K562 (cell line): ENCODE data around the gene SOX15. TPM values are rescaled to one million over a fixed set of nuclear protein-coding genes. Genes with fewer than 3 reads are reported as not detected.
A peak's percentile ranks its signal among the peaks of the same experiment; 100 is the strongest.

Experiments used
- CXXC5 ChIP-seq: fragments of 250-450 bp; sonication (Bioruptor Pico); IDR thresholded peaks from 2 replicates; pipeline ENCODE4 v1.8.0; 2022; ENCODE audit warnings: inconsistent platforms, mild to moderate bottlenecking, moderate library complexity
- FUS ChIP-seq: fragments of 200-400 bp; formaldehyde crosslinking; optimal IDR thresholded peaks from 2 replicates; pipeline ENCODE3; 2017; ENCODE audit warnings: low read depth, low read length
- GABPA ChIP-seq: fragments of 200-800 bp; sonication (Bioruptor generic); conservative IDR thresholded peaks from 2 replicates; pipeline ENCODE4 v1.6.1; 2016; ENCODE audit warnings: low read depth, missing genetic modification characterization, missing compliant biosample characterization
- HDAC1 ChIP-seq, 2 experiments: fragments of 450-650 bp; IDR thresholded peaks; 2 replicates each; pipeline ENCODE4 v1.6.1; 2016 to 2017; ENCODE audit warnings: inconsistent platforms in 1 of 2, mild to moderate bottlenecking in 1 of 2, moderate library complexity in 1 of 2
- ILF3 ChIP-seq: fragments of 450-650 bp; IDR thresholded peaks from 2 replicates; pipeline ENCODE4 v1.6.1; 2018; ENCODE audit warnings: antibody characterized with exemption, mild to moderate bottlenecking, moderate library complexity, borderline replicate concordance
- MECOM ChIP-seq: fragments of 250-450 bp; sonication (Bioruptor Pico); IDR thresholded peaks from 2 replicates; pipeline ENCODE4 v1.8.0; 2022; ENCODE audit warnings: inconsistent platforms
- MTF1 ChIP-seq: fragments of 250-450 bp; sonication (Bioruptor Pico); IDR thresholded peaks from 2 replicates; pipeline ENCODE4 v1.9.0; 2021; ENCODE audit warnings: moderate library complexity, mild to moderate bottlenecking, inconsistent platforms, borderline replicate concordance
- NRF1 ChIP-seq, 2 experiments: fragments of 450-650 bp; IDR thresholded peaks in 1 of 2; conservative IDR thresholded peaks in 1 of 2; 2 replicates each; pipeline ENCODE4 v1.6.1; 2014; ENCODE audit warnings: mild to moderate bottlenecking in 2 of 2
- PTBP1 ChIP-seq: fragments of 200-400 bp; formaldehyde crosslinking; IDR thresholded peaks from 2 replicates; pipeline ENCODE4 v1.6.1; 2017; ENCODE audit warnings: low read depth, low read length
- RCOR1 ChIP-seq, 2 experiments: IDR thresholded peaks; 2 replicates each; pipeline ENCODE4 v1.6.1; 2012; ENCODE audit warnings: low read depth in 2 of 2, low read length in 2 of 2, borderline replicate concordance in 1 of 2, improper control_type of control experiment in 1 of 2
- SAP30 ChIP-seq: fragments of 200-600 bp; sonication (generic); IDR thresholded peaks from 2 replicates; pipeline ENCODE4 v1.6.1; 2012; ENCODE audit warnings: borderline replicate concordance, low read depth, mild to moderate bottlenecking, moderate library complexity, low read length, control low read depth, inconsistent platforms; ENCODE audit not compliant: insufficient read depth, poor library complexity, severe bottlenecking
- TCF7L2 ChIP-seq: fragments of 150-350 bp; IDR thresholded peaks from 2 replicates; pipeline ENCODE4 v1.6.1; 2016; ENCODE audit warnings: low read depth, mild to moderate bottlenecking, low read length, moderate library complexity
- ZNF146 ChIP-seq: IDR thresholded peaks from one replicate; pipeline ENCODE4 v1.6.1; 2018; ENCODE audit warnings: missing compliant biosample characterization; ENCODE audit not compliant: unreplicated experiment
- ZNF217 ChIP-seq: sonication (generic); formaldehyde crosslinking; IDR thresholded peaks from 2 replicates; pipeline ENCODE4 v1.8.0; 2022; ENCODE audit warnings: mild to moderate bottlenecking, missing genetic modification reagents
- ZNF583 ChIP-seq: fragments of 250-450 bp; sonication (Bioruptor Pico); IDR thresholded peaks from 2 replicates; pipeline ENCODE4 v1.4.0; 2020
- polyA plus RNA-seq, 8 experiments: library from polyadenylated mRNA; depleted of rRNA in 4 of 8; stranded (reverse) in 5 of 8; unstranded in 3 of 8; fragments of >200 nt; fragmentation: Nextera tagmentation in 2 of 8; fragmentation: Illumina TruSeq in 1 of 8; extraction: Ambion mirVana in 2 of 8; extraction: Trizol in 1 of 8; gene quantifications; 2 replicates each; pipeline versions ENCODE4 v1.2.1 to v1.2.3, GENCODE V29; 2011 to 2014; ENCODE audit warnings: inconsistent platforms in 1 of 8, missing spikeins in 1 of 8
- total RNA-seq, 7 experiments: library from RNA; depleted of rRNA in 6 of 7; stranded (reverse); fragments of >200 nt in 6 of 7; fragmentation: Illumina TruSeq in 2 of 7; extraction: Trizol in 2 of 7; gene quantifications; 2 replicates each; pipeline versions ENCODE4 v1.2.1 to v1.2.3, GENCODE V29; 2011 to 2021; ENCODE audit warnings: low replicate concordance in 1 of 7
- TF ChIP-seq, protein P1 (sequence below): fragments of 450-650 bp; IDR thresholded peaks from 2 replicates; pipeline ENCODE4 v1.6.1; 2016; ENCODE audit warnings: borderline replicate concordance
- TF ChIP-seq, protein P2 (sequence below): fragments of 450-650 bp; formaldehyde crosslinking; IDR thresholded peaks from 2 replicates; pipeline ENCODE4 v1.4.0; 2022; ENCODE audit warnings: mild to moderate bottlenecking, moderate library complexity
- TF ChIP-seq, protein P3 (sequence below), 2 experiments: fragments of 450-650 bp; IDR thresholded peaks; 2 replicates each; pipeline ENCODE4 v1.6.1; 2016
- TF ChIP-seq, protein P4 (sequence below): conservative IDR thresholded peaks from 2 replicates; pipeline ENCODE4 v1.6.1; 2011; ENCODE audit warnings: low read depth, mild to moderate bottlenecking, low read length; ENCODE audit not compliant: control insufficient read depth
- TF ChIP-seq, protein P5 (sequence below), 2 experiments: fragments of 450-650 bp in 1 of 2; sonication (generic) in 1 of 2; formaldehyde crosslinking in 1 of 2; IDR thresholded peaks in 1 of 2; conservative IDR thresholded peaks in 1 of 2; 2 replicates each; pipeline versions ENCODE4 v1.6.1 to v1.8.1; 2016 to 2023; ENCODE audit warnings: mild to moderate bottlenecking in 2 of 2, moderate library complexity in 2 of 2, inconsistent platforms in 1 of 2, missing genetic modification reagents in 1 of 2

The SOX15 gene
- total and polyA plus RNA-seq, 9 of the 15 experiments (the other 6 are each of a cell fraction or from before 2014, with no cell fraction given), result 0.07 to 0.33 (median 0.19) TPM; not detected in 5

DNA sequence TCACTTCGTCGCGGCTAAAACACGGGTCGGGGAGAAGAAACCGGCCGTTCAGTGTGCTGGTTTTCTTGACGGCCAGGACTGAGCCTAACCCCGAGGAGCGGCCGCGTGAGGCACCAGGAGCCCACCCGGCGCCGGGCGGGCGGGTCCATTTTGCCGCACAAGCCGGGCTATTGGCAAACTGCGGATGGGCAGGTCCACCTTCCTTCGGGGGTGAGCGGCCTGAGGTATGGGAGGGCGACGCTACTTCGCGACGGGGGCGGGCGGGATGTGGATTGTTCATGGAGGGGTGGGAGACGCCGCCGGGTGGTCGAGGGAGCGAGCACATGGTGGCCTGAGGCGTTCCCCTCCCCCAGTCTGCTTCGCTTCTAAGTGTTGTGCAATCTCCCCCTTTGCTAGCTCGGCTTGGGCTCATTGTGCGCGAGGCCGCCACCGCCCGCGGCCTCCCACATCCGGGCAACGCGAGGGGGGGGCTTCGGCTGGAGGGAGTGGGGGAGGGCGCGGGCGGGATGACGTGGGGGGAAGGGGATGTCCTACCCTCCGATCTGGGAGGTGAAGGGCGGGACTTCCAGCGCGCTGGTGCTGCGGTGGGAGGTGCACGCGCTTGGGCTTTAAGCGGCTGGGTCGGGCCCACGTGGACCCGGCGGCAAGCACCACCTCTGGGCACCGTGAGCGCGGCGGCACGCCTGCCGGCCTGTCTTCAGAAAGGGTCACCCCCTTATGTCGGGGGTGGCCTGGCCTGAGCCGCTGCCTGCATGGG, 16.4 kb downstream of the SOX15 start (continued):
- TF ChIP-seq ILF3 (no peak), FUS (peak; percentile 87), ZNF217 (CRISPR knock-in tag) (no peak), GABPA (peak; percentile 81), ZNF583 (CRISPR knock-in tag) (no peak), PTBP1 (0 out of 2 replicates have a peak, but pooled peaks have one; percentile 26), CXXC5 (CRISPR knock-in tag) (no peak), TCF7L2 (0 out of 2 replicates have a peak, but pooled peaks have one; percentile 28), NRF1 (conservative IDR thresholded peaks at IDR 0.05 in 1 of 2, IDR thresholded peaks at IDR 0.05 in 1 of 2) (peak; percentile 28 to 45), RCOR1 (IDR thresholded peaks at IDR 0.05; ENCODE audit: borderline replicate concordance in 1 of 2, low read depth in 2 of 2, low read length in 2 of 2) (no peak), MECOM (CRISPR knock-in tag) (no peak), ZNF146 (CRISPR knock-in tag) (no peak), SAP30 (peak; percentile 92), HDAC1 (IDR thresholded peaks at IDR 0.05) (peak in 1 of 2 experiments; percentile 95; a peak in 2 of 4 replicates), MTF1 (no peak)
- TF ChIP-seq, protein P1, sequence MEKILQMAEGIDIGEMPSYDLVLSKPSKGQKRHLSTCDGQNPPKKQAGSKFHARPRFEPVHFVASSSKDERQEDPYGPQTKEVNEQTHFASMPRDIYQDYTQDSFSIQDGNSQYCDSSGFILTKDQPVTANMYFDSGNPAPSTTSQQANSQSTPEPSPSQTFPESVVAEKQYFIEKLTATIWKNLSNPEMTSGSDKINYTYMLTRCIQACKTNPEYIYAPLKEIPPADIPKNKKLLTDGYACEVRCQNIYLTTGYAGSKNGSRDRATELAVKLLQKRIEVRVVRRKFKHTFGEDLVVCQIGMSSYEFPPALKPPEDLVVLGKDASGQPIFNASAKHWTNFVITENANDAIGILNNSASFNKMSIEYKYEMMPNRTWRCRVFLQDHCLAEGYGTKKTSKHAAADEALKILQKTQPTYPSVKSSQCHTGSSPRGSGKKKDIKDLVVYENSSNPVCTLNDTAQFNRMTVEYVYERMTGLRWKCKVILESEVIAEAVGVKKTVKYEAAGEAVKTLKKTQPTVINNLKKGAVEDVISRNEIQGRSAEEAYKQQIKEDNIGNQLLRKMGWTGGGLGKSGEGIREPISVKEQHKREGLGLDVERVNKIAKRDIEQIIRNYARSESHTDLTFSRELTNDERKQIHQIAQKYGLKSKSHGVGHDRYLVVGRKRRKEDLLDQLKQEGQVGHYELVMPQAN, result peak; percentile 93
- TF ChIP-seq, protein P2, sequence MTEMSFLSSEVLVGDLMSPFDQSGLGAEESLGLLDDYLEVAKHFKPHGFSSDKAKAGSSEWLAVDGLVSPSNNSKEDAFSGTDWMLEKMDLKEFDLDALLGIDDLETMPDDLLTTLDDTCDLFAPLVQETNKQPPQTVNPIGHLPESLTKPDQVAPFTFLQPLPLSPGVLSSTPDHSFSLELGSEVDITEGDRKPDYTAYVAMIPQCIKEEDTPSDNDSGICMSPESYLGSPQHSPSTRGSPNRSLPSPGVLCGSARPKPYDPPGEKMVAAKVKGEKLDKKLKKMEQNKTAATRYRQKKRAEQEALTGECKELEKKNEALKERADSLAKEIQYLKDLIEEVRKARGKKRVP (CRISPR knock-in tag), result no peak
- TF ChIP-seq, protein P3, sequence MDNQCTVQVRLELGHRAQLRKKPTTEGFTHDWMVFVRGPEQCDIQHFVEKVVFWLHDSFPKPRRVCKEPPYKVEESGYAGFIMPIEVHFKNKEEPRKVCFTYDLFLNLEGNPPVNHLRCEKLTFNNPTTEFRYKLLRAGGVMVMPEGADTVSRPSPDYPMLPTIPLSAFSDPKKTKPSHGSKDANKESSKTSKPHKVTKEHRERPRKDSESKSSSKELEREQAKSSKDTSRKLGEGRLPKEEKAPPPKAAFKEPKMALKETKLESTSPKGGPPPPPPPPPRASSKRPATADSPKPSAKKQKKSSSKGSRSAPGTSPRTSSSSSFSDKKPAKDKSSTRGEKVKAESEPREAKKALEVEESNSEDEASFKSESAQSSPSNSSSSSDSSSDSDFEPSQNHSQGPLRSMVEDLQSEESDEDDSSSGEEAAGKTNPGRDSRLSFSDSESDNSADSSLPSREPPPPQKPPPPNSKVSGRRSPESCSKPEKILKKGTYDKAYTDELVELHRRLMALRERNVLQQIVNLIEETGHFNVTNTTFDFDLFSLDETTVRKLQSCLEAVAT (IDR thresholded peaks at IDR 0.05), result peak in 1 of 2 experiments; percentile 10; a peak in 1 of 4 replicates
- TF ChIP-seq, protein P4, sequence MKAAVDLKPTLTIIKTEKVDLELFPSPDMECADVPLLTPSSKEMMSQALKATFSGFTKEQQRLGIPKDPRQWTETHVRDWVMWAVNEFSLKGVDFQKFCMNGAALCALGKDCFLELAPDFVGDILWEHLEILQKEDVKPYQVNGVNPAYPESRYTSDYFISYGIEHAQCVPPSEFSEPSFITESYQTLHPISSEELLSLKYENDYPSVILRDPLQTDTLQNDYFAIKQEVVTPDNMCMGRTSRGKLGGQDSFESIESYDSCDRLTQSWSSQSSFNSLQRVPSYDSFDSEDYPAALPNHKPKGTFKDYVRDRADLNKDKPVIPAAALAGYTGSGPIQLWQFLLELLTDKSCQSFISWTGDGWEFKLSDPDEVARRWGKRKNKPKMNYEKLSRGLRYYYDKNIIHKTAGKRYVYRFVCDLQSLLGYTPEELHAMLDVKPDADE, result peak; percentile 45; the same call in 1 of the 2 replicates
- TF ChIP-seq, protein P5, sequence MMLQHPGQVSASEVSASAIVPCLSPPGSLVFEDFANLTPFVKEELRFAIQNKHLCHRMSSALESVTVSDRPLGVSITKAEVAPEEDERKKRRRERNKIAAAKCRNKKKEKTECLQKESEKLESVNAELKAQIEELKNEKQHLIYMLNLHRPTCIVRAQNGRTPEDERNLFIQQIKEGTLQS (IDR thresholded peaks at IDR 0.05), result peak; percentile 47; the same call in 1 of the 2 replicates
- TF ChIP-seq, protein P5 (CRISPR knock-in tag; conservative IDR thresholded peaks at IDR 0.05), result no peak
